Measurements from ENCODE around the gene ATRX. TPM values are rescaled to one million over a fixed set of nuclear protein-coding genes. Genes with fewer than 3 reads are reported as not detected.
A peak's percentile ranks its signal among the peaks of the same experiment; 100 is the strongest.
"Not testable (repeated sequence)": the region's sequence is repeated elsewhere in the genome, so short reads cannot be mapped to it uniquely, and the experiment has no call there.

The ATRX gene
- polyA plus RNA-seq, 1 donor = 40.7 TPM

DNA sequence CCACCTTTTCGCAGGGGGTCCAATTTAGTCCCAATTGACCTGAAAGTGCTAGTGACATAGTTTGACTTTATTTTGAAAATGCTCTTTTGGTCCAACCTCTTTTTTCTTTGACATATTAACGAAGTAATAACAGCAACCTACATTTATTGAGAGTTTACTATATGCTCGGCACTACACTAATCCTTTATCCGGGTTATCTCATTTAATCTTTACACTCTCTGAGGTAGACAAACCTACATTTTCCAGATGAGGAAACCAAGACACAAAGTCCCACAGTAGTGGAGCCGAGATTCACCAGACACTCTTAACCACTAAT lies 307 bp upstream of the ATRX start:
- Histone ChIP-seq H3K9me3 (ENCODE audit: control insufficient read depth, low read depth, low read length) (no peaks in the 10 kb centered on the region), H3K4me1 (ENCODE audit: control insufficient read depth, insufficient read depth, low read length) (no peaks in the 10 kb centered on the region), H3K4me3 (ENCODE audit: low read length) (peak overlapping the region; percentile 74), H3K36me3 (ENCODE audit: control insufficient read depth, insufficient read depth, low read length) (no peaks in the 10 kb centered on the region), H3K27me3 (ENCODE audit: control insufficient read depth, insufficient read depth, low read length) (no peaks in the 10 kb centered on the region), H3K27ac (ENCODE audit: low read length) (peak overlapping the region; percentile 96)
- 0% methylated on average over 1 of the region's 5 CpGs for WGBS (ENCODE audit: insufficient coverage, low lambda C conversion rate)
- no peak for DNase-seq

DNA sequence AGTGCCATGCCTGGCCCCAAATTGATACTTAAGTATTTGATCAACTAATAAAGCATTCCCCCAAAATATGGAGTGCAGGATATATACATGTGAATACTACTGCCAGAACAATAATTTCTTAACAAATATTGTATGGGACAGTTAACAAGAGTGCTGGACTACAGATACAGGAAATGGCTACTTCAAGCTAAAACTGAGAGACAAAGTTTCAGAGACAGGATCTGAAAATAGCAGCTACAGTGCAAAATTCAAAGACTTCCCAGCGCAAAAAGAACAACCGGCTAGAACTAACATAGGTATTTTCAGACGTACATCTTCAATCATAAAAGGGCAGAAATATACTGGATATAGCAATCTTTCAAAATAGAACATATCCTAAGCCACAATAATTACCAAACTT lies 6.3 kb downstream of the ATRX start:
- Histone ChIP-seq H3K4me3 (ENCODE audit: low read length) (no peak overlapping the region), H3K36me3 (ENCODE audit: control insufficient read depth, insufficient read depth, low read length) (no peaks in the 10 kb centered on the region), H3K27me3 (ENCODE audit: control insufficient read depth, insufficient read depth, low read length) (no peaks in the 10 kb centered on the region), H3K27ac (ENCODE audit: low read length) (no peak overlapping the region), H3K4me1 (ENCODE audit: control insufficient read depth, insufficient read depth, low read length) (no peaks in the 10 kb centered on the region), H3K9me3 (ENCODE audit: control insufficient read depth, low read depth, low read length) (no peaks in the 10 kb centered on the region)
- DNase-seq = no peak
- no CpG with 5 or more reads among the region's 3 CpGs for WGBS (ENCODE audit: insufficient coverage, low lambda C conversion rate)

DNA sequence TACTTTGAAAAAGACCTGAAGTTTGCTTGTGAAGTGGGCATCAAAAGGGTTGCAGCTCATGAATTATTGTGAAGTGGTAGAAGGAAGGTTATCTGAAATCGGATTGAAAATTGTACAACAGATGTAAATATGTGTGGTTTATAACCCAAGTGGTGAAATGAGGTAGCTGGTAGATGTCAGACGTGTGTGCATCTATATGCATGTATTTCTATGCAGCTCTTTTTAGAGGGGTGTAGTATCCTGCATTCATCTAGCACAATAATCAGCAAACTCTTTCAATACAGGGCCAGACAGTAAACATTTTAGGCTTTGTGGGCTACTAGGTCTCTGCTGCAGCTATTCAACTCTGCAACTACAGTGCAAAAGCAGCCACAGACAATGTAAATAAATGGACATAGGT lies 9.4 kb downstream of the ATRX start:
- no CpG with 5 or more reads among the region's 2 CpGs for WGBS (ENCODE audit: insufficient coverage, low lambda C conversion rate)
- DNase-seq = no peak
- Histone ChIP-seq H3K4me3 (ENCODE audit: low read length) (no peak overlapping the region), H3K36me3 (ENCODE audit: control insufficient read depth, insufficient read depth, low read length) (no peaks in the 10 kb centered on the region), H3K27me3 (ENCODE audit: control insufficient read depth, insufficient read depth, low read length) (no peaks in the 10 kb centered on the region), H3K4me1 (ENCODE audit: control insufficient read depth, insufficient read depth, low read length) (no peaks in the 10 kb centered on the region), H3K27ac (ENCODE audit: low read length) (no peak overlapping the region), H3K9me3 (ENCODE audit: control insufficient read depth, low read depth, low read length) (no peaks in the 10 kb centered on the region)

- DNase-seq = no peak
- Histone ChIP-seq H3K4me3 (ENCODE audit: low read length) (no peak overlapping the region), H3K27me3 (ENCODE audit: control insufficient read depth, insufficient read depth, low read length) (no peaks in the 10 kb centered on the region), H3K9me3 (ENCODE audit: control insufficient read depth, low read depth, low read length) (no peaks in the 10 kb centered on the region), H3K4me1 (ENCODE audit: control insufficient read depth, insufficient read depth, low read length) (no peaks in the 10 kb centered on the region), H3K27ac (ENCODE audit: low read length) (no peak overlapping the region), H3K36me3 (ENCODE audit: control insufficient read depth, insufficient read depth, low read length) (no peaks in the 10 kb centered on the region)
- WGBS (ENCODE audit: insufficient coverage, low lambda C conversion rate) = no CpG with 5 or more reads among the region's 1 CpG
Observed at GRCh38 chrX:77771601-77772000, 14.4 kb downstream of the ATRX start.

DNA sequence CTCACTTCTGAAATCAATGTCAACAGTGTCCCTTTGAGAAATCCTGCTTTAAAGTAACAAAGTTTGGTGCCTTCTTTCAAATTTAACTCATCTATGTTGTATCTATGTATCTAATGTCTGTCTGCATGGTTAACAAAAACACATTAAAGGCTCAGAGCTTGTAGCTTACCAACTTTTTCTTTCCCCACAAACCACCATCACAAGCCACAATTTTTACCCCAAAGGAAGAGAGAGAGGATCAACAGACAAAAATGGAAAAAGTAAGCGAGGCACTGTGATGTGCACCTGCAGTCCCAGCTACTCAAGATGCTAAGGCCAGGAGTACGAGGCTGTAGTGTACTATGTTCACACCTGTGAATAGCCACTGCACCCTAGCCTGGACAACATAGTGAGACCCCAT lies 17.2 kb downstream of the ATRX start:
- Histone ChIP-seq H3K27me3 (ENCODE audit: control insufficient read depth, insufficient read depth, low read length) (no peaks in the 10 kb centered on the region), H3K36me3 (ENCODE audit: control insufficient read depth, insufficient read depth, low read length) (no peaks in the 10 kb centered on the region), H3K9me3 (ENCODE audit: control insufficient read depth, low read depth, low read length) (no peaks in the 10 kb centered on the region), H3K4me3 (ENCODE audit: low read length) (no peak overlapping the region), H3K27ac (ENCODE audit: low read length) (no peak overlapping the region), H3K4me1 (ENCODE audit: control insufficient read depth, insufficient read depth, low read length) (no peaks in the 10 kb centered on the region)
- DNase-seq = no peak
- WGBS (ENCODE audit: insufficient coverage, low lambda C conversion rate) = 100% methylated on average over 1 of the region's 2 CpGs

DNA sequence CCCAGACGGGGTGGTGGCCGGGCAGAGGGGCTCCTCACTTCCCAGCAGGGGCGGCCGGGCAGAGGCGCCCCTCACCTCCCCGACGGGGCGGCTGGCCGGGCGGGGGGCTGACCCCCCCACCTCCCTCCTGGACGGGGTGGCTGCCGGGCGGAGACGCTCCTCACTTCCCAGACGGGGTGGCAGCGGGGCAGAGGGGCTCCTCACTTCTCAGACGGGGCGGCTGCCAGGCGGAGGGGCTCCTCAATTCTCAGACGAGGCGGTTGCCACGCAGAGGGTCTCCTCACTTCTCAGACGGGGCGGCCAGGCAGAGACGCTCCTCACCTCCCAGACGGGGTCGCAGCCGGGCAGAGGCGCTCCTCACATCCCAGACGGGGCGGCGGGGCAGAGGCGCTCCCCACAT lies 19.8 kb downstream of the ATRX start:
- not testable (repeated sequence) for H3K27me3 ChIP-seq (ENCODE audit: control insufficient read depth, insufficient read depth, low read length); H3K9me3 ChIP-seq (ENCODE audit: control insufficient read depth, low read depth, low read length); H3K36me3 ChIP-seq (ENCODE audit: control insufficient read depth, insufficient read depth, low read length); H3K4me1 ChIP-seq (ENCODE audit: control insufficient read depth, insufficient read depth, low read length); H3K27ac ChIP-seq (ENCODE audit: low read length); DNase-seq; H3K4me3 ChIP-seq (ENCODE audit: low read length)
- WGBS (ENCODE audit: insufficient coverage, low lambda C conversion rate) = no CpG with 5 or more reads among the region's 33 CpGs

- no peak for DNase-seq
- Histone ChIP-seq H3K27ac (ENCODE audit: low read length) (no peak overlapping the region), H3K4me3 (ENCODE audit: low read length) (no peak overlapping the region), H3K36me3 (ENCODE audit: control insufficient read depth, insufficient read depth, low read length) (no peaks in the 10 kb centered on the region), H3K27me3 (ENCODE audit: control insufficient read depth, insufficient read depth, low read length) (no peaks in the 10 kb centered on the region), H3K4me1 (ENCODE audit: control insufficient read depth, insufficient read depth, low read length) (no peaks in the 10 kb centered on the region), H3K9me3 (ENCODE audit: control insufficient read depth, low read depth, low read length) (no peaks in the 10 kb centered on the region)
- no CpG with 5 or more reads among the region's 6 CpGs for WGBS (ENCODE audit: insufficient coverage, low lambda C conversion rate)
Observed at GRCh38 chrX:77755561-77755960, 30.5 kb downstream of the ATRX start.

DNA sequence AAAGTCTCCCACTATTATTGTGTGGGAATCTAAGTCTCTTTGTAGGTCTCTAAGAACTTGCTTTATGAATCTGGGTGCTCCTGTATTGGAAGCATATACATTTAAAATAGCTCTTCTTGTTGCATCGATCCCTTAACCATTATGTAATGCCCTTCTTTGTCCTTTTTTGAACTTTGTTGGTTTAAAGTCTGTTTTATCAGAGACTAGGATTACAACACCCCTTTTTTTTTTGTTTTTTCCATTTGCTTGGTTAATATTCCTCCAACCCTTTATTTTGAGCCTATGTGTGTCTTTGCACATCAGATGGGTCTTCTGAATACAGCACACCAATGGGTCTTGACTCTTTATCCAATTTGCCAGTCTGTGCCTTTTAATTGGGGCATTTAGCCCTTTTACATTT lies 32.1 kb downstream of the ATRX start:
- not testable (repeated sequence) for H3K4me3 ChIP-seq (ENCODE audit: low read length); H3K27ac ChIP-seq (ENCODE audit: low read length); DNase-seq; H3K36me3 ChIP-seq (ENCODE audit: control insufficient read depth, insufficient read depth, low read length); H3K27me3 ChIP-seq (ENCODE audit: control insufficient read depth, insufficient read depth, low read length); H3K9me3 ChIP-seq (ENCODE audit: control insufficient read depth, low read depth, low read length); H3K4me1 ChIP-seq (ENCODE audit: control insufficient read depth, insufficient read depth, low read length)
- no CpG with 5 or more reads among the region's 1 CpG for WGBS (ENCODE audit: insufficient coverage, low lambda C conversion rate)

GRCh38 chrX:77749695-77750094 lies 36.3 kb downstream of the ATRX start:
- no peak overlapping the region for H3K27ac ChIP-seq (ENCODE audit: low read length)
- no peaks in the 10 kb centered on the region for H3K27me3 ChIP-seq (ENCODE audit: control insufficient read depth, insufficient read depth, low read length)
- no peak for DNase-seq
- H3K36me3 ChIP-seq (ENCODE audit: control insufficient read depth, insufficient read depth, low read length) = no peaks in the 10 kb centered on the region
- H3K4me3 ChIP-seq (ENCODE audit: low read length) = no peak overlapping the region
- no CpG with 5 or more reads among the region's 5 CpGs for whole genome bisulfite sequencing (ENCODE audit: insufficient coverage, low lambda C conversion rate)
- H3K9me3 ChIP-seq (ENCODE audit: control insufficient read depth, low read depth, low read length) = no peaks in the 10 kb centered on the region
- H3K4me1 ChIP-seq (ENCODE audit: control insufficient read depth, insufficient read depth, low read length) = no peaks in the 10 kb centered on the region

- Histone ChIP-seq H3K4me3 (ENCODE audit: low read length) (no peak overlapping the region), H3K27ac (ENCODE audit: low read length) (no peak overlapping the region), H3K4me1 (ENCODE audit: control insufficient read depth, insufficient read depth, low read length) (no peaks in the 10 kb centered on the region), H3K27me3 (ENCODE audit: control insufficient read depth, insufficient read depth, low read length) (no peaks in the 10 kb centered on the region), H3K36me3 (ENCODE audit: control insufficient read depth, insufficient read depth, low read length) (no peaks in the 10 kb centered on the region), H3K9me3 (ENCODE audit: control insufficient read depth, low read depth, low read length) (no peaks in the 10 kb centered on the region)
- no CpG with 5 or more reads among the region's 2 CpGs for WGBS (ENCODE audit: insufficient coverage, low lambda C conversion rate)
- no peak for DNase-seq
Observed at GRCh38 chrX:77743720-77744119, 42.3 kb downstream of the ATRX start.

DNA sequence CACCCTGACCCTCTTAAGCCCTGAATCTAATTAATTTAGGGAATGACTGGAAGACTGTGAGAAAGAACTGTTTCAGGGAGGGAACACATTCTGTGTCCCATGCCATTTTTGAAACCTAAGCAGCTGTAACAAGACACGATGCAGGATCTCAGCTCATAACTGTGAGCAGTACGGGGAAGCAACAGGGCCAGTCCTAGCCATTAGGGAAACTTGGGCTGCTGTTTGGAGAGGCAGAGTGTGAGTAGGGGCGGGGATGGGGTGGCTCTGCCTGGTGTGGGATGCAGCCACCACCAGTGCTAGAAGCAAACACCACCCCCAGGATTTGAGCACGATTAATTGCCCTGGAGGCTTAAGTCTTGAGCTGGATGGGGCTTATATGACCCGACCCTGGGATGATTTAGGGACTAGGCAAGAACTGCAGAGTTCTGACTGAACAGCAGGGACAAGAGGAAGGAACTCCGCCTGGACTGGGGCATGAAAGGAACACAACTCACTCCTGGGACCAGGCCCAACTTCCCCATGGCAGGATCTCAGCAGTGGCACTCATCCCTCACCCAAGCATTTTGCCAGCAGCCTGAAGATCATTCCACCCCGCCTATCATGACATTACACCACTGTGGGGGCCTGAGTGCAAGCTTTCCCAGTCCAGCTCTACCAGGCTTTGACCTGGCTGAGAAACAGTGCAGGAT lies 43.1 kb downstream of the ATRX start:
- Histone ChIP-seq H3K9me3 (ENCODE audit: control insufficient read depth, low read depth, low read length) (no peaks in the 10 kb centered on the region), H3K4me3 (ENCODE audit: low read length) (no peak overlapping the region), H3K4me1 (ENCODE audit: control insufficient read depth, insufficient read depth, low read length) (no peaks in the 10 kb centered on the region), H3K27ac (ENCODE audit: low read length) (no peak overlapping the region), H3K36me3 (ENCODE audit: control insufficient read depth, insufficient read depth, low read length) (no peaks in the 10 kb centered on the region), H3K27me3 (ENCODE audit: control insufficient read depth, insufficient read depth, low read length) (no peaks in the 10 kb centered on the region)
- no peak for DNase-seq
- WGBS (ENCODE audit: insufficient coverage, low lambda C conversion rate) = no CpG with 5 or more reads among the region's 7 CpGs

Measured in large intestine (tissue), 3 donors.